Measurements from ENCODE around the gene GNAL. TPM values are rescaled to one million over a fixed set of nuclear protein-coding genes. Genes with fewer than 3 reads are reported as not detected.

GNAL gene
- total RNA-seq, 1 experiment from 2014 or later = 24.0 TPM

DNA sequence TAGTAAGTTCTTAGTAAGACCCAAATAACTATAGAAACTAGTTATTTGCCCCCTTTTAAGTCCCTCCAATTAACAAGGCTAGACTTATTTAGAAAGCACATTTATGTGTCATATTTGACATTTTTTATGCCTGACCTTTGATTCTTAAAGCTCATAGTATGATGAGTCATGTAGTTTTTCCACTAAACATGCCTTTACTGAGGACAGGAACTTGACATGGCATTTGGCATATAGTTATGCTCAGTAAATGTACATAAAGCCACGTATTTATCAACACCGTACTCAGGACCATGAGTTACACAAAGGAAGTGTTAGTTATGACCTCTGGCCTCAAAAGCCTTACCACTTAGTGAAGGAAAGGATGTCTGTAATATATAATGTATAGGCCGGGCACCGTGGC, 78.9 kb downstream of the GNAL start:
- no peak for DNase-seq
- H3K27ac ChIP-seq (ENCODE audit: insufficient read length, low read depth, low read length) = no peak overlapping the region
- H3K9me3 ChIP-seq (ENCODE audit: control insufficient read depth, low read depth, low read length) = no peaks in the 10 kb centered on the region
- H3K9ac ChIP-seq (ENCODE audit: extremely low read depth, insufficient read length, low read length) = no peak overlapping the region
- H2BK120ac ChIP-seq (ENCODE audit: low read depth, low read length, poor library complexity, severe bottlenecking) = no peak overlapping the region
- Mint-ChIP-seq H3K36me3 (ENCODE audit: insufficient read depth in 1 of 3, low read depth in 3 of 3) (peaks cover 0 to 9% (median 2%) of the 10 kb centered on the region in 3 experiments; a peak in 2 of 7 replicates), H3K27me3 (ENCODE audit: low read depth) (no peaks in the 10 kb centered on the region), H3K9me3 (no peaks in the 10 kb centered on the region), H3K4me3 (no peak overlapping the region), H3K4me1 (peaks cover 30 to 34% of the 10 kb centered on the region in 2 experiments), H3K27ac (no peak overlapping the region)
- H3K23me2 ChIP-seq (ENCODE audit: insufficient read length, low read depth, low read length, poor library complexity, severe bottlenecking) = no peaks in the 10 kb centered on the region
- H4K91ac ChIP-seq (ENCODE audit: insufficient read length, low read depth, low read length) = no peak overlapping the region
- H3K23ac ChIP-seq (ENCODE audit: insufficient read length, low read depth, low read length) = no peak overlapping the region
- no peak overlapping the region for H3K14ac ChIP-seq (ENCODE audit: insufficient read depth, low read length)
- no peak overlapping the region for H4K5ac ChIP-seq (ENCODE audit: insufficient read length, low read depth, low read length)
- no peak overlapping the region for H2AFZ ChIP-seq (ENCODE audit: low read length)
- TF ChIP-seq, protein P1, sequence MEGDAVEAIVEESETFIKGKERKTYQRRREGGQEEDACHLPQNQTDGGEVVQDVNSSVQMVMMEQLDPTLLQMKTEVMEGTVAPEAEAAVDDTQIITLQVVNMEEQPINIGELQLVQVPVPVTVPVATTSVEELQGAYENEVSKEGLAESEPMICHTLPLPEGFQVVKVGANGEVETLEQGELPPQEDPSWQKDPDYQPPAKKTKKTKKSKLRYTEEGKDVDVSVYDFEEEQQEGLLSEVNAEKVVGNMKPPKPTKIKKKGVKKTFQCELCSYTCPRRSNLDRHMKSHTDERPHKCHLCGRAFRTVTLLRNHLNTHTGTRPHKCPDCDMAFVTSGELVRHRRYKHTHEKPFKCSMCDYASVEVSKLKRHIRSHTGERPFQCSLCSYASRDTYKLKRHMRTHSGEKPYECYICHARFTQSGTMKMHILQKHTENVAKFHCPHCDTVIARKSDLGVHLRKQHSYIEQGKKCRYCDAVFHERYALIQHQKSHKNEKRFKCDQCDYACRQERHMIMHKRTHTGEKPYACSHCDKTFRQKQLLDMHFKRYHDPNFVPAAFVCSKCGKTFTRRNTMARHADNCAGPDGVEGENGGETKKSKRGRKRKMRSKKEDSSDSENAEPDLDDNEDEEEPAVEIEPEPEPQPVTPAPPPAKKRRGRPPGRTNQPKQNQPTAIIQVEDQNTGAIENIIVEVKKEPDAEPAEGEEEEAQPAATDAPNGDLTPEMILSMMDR (conservative IDR thresholded peaks at IDR 0.05) = no peak
- no peaks in the 10 kb centered on the region for H3K79me1 ChIP-seq (ENCODE audit: insufficient read depth, low read depth, low read length, poor library complexity, severe bottlenecking)
- no peak overlapping the region for H3K18ac ChIP-seq (ENCODE audit: insufficient read length, low read depth, low read length)
- H3K56ac ChIP-seq (ENCODE audit: insufficient read length, low read depth, low read length) = no peak overlapping the region
- no peak overlapping the region for H2BK15ac ChIP-seq (ENCODE audit: low read depth, low read length)
- H2BK5ac ChIP-seq (ENCODE audit: insufficient read length, low read length) = no peak overlapping the region
- no peak overlapping the region for H2BK20ac ChIP-seq (ENCODE audit: low read depth, low read length, poor library complexity, severe bottlenecking)
- no peak overlapping the region for H2AK5ac ChIP-seq (ENCODE audit: insufficient read length, low read length)
- H3K27me3 ChIP-seq (ENCODE audit: insufficient read depth, low read length) = no peaks in the 10 kb centered on the region
- H3K4me1 ChIP-seq (ENCODE audit: insufficient read depth, low read length) = peaks cover 6% of the 10 kb centered on the region; the same call in 1 of the 2 replicates
- no peaks in the 10 kb centered on the region for H4K20me1 ChIP-seq (ENCODE audit: control insufficient read depth, insufficient read depth, insufficient read length)
- WGBS (ENCODE audit: extremely low coverage, insufficient read length, low lambda C conversion rate) = no CpG with 5 or more reads among the region's 4 CpGs
- H3K4ac ChIP-seq (ENCODE audit: low read depth, low read length) = no peak overlapping the region
- H3T11ph ChIP-seq (ENCODE audit: low read length) = no peak overlapping the region
- H3K4me2 ChIP-seq (ENCODE audit: insufficient read depth, insufficient read length, low read length) = no peak overlapping the region
- no peak overlapping the region for H2BK12ac ChIP-seq (ENCODE audit: insufficient read length, low read depth, low read length)
- no peak overlapping the region for H4K8ac ChIP-seq (replicated peaks; ENCODE audit: insufficient read length, low read depth, low read length)
- H3K79me2 ChIP-seq (ENCODE audit: insufficient read depth, low read length) = no peaks in the 10 kb centered on the region
